Left colon (tissue), 2 donors: Measurements from ENCODE around the gene EVA1C. TPM values are rescaled to one million over a fixed set of nuclear protein-coding genes. Genes with fewer than 3 reads are reported as not detected.
"Not testable (repeated sequence)": the region's sequence is repeated elsewhere in the genome, so short reads cannot be mapped to it uniquely, and the experiment has no call there.

ENCODE experiments used
- ATAC-seq: fragments of 200-7000 bp; cut with Tn5 transposase; one replicate; pipeline ENCODE4 v1.9.1; 2020; ENCODE audit warnings: mild to moderate bottlenecking, moderate library complexity
- DNase-seq, 2 donors: peaks; one replicate each; pipeline ENCODE4 v3.0.0-alpha.2; 2020
- intact Hi-C, 2 donors: fragments of 100-400 bp; cut with DNase I in 1 of 2; cut with micrococcal nuclease in 1 of 2; formaldehyde crosslinking; loops; one replicate each; pipeline versions ENCODE4 v1.11.2 to v1.14.0; 2022; cut with DNase I, micrococcal nuclease
- total RNA-seq, 2 donors: library from RNA; stranded (reverse); fragmentation: NEBNext Ultra II Directional; extraction: Animal tissue kit (Norgen Biotek cat#: 25700); gene quantifications; one replicate each; pipeline ENCODE4 v1.2.1, GENCODE V29; 2021
- donor health status: DM: no; HTN: no; CAD: no.
- donor health status: DM: yes; HTN: yes; CAD: no.

The EVA1C gene
- total RNA-seq, 2 donors from 2014 or later, result 10.3 to 24.5 TPM

GRCh38 chr21:32387151-32387550, 25.4 kb upstream of the EVA1C start:
- ATAC-seq (no peak), DNase-seq (no peak)
- intact Hi-C loops, result no loop called here

DNA sequence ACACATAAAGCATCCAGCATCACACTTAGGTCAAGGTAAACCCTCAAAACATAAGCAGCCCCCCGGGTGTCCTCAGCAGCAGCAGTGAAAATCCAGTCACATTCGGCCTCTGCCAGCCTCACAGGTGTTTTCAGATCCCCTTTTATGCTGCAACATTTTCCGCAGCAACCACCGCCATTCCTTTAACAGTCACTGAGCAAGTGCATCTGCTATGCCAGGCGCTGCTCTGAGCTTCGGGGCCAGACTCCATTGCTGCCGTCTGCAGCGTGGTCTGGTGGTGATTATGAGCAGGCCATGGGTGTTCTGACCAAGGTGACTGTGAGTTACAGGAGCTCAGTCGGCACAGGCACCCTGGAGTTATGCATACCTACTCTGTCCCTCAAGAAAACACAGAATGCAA, 24.2 kb upstream of the EVA1C start:
- no peak for ATAC-seq
- no peak for DNase-seq
- intact Hi-C loops, result no loop called here

DNA sequence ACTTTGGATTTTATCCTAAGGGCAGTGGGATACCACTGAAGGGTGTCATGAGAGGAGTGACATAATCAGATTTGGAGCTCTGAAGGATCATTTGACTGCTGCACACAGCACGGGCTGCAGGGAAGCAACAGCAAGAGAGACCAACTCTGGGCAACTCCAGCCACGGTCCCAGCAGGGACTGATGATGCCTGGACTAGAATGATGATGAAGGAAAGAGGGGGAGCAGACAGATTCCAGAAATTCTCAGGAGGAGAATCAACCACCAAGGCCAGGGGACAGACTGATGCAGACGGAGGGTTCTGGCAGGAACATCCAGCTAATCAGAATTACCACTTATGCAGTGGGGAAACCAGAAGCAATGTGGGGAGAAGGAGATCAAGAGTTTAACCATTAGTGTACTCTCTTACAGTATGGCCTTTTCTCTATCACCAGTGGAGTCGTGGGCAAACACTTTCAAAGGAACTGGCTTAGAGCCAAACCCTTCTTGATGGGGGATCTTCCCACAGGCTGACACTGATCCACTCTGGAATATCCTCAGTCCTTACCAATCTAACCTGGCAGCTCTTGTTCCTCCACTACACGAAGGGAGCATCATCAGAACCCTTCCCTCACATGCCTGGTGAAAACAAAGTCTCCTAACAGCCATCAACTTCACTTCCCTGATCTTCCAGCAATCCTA, 23.0 kb upstream of the EVA1C start:
- no peak for ATAC-seq
- intact Hi-C loops, result no loop called here

DNA sequence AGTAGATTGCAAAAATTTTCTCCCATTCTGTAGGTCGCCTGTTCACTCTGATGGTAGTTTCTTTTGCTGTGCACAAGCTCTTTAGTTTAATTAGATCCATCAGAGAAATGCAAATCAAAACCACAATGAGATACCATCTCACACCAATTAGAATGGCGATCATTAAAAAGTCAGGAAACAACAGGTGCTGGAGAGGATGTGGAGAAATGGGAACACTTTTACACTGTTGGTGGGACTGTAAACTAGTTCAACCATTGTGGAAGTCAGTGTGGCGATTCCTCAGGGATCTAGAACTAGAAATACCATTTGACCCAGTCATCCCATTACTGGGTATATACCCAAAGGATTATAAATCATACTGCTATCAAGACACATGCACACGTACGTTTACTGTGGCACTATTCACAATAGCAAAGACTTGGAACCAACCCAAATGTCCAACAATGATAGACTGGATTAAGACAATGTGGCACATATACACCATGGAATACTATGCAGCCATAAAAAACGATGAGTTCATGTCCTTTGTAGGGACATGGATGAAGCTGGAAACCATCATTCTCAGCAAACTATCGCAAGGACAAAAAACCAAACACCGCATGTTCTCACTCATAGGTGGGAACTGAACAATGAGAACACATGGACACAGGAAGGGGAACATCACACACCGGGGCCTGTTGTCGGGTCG, 21.8 kb upstream of the EVA1C start:
- DNase-seq, ATAC-seq, intact Hi-C loops: not testable (repeated sequence)

More for the DNA sequence above, 23.0 kb upstream of the EVA1C start:
- DNase-seq, result no peak

GRCh38 chr21:32391755-32392154, 20.8 kb upstream of the EVA1C start:
- DNase-seq, result no peak
- intact Hi-C loops, result no loop called here
- ATAC-seq, result no peak

DNA sequence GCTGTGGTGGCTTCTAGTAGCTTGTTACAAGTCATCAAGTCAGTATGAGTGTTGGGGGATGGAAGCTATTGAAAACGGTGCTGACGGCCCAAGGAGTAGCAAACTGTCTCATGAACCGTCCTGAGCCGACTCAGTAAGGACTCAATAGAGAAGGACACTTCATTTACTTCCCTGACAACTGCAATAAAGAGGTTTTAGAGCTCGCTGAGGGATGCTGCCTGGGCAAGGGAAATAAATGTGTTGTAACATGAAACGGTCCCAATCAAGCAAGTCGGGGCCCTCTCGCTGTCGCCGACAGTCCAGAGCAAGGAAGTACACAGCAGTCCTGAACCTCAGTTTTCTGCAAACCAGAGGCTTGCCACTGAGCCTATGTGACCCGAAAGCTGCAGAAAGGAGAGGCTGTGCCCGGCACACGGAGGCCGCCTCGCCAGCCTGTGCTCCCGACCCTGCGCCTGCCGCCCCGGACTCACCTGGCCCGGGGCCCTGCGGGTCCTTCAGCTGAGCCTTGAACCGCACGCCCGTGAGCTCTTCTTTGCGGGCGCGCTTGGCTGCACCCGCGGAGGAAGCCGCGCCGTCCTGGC, 20.1 kb upstream of the EVA1C start:
- no peak for DNase-seq
- ATAC-seq, result peak; percentile 20
- intact Hi-C loops, result no loop called here

DNA sequence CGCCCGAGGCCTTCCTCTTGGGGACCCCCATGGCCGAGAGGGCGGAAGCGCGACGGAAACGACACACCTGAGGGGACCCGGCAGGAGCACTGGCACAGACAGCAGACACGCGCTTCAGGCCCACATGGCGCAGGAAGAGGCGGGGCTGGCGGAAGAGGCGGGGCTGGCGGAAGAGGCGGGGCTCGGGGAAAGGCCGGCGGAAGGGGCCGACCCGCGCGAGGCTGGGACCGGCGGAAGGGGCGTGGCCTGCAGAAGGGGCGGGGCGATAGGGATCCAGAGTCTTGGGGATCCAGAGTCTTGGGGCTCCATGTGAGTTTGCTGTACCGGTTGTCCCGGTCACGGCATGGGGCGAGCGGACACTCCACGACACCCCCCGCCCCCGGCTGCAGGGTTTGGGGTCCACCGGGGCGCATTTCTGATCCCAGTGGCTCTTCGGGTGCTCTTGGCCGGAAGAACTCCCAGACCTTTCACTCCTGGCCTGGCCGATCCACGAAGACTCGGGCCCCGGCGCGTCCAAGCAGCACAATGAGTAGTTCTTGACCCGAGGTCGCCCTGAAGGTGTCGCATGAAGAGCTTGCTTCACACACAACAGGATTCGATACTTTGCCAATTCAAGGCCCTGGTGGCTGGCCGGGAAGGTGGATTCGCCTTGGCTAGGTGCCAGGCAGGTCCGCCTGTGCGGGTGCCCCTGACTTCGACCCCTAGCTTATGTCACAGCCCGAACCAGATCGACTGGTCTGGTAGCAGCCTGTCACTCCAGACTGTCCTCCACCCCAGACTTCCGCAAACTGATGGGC, 19.4 kb upstream of the EVA1C start, which contains the start of gene URB1:
Gene URB1 (minus strand): TSS at position 133 of the 797 bp plus-strand sequence. CDS start 102 bp downstream, at position 31.
- ATAC-seq (peak; percentile 96), DNase-seq (peak; percentile 91 to 98)
- intact Hi-C loops, result no loop called here

DNA sequence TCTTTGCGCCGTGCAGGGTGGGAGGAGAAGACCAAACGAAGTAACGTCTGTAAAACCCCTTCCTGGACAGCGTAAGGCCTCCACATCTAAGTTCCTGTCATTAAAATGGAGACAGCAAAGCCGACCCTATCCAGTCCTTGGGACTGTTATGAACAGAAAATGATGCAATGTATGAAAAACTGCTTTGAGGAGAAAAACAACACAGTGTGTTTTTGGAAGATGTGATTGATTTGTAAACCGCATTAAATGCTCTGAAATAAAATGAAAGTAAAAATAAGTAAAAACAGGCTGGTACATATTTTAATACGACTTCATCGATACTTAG, 18.9 kb upstream of the EVA1C start:
- ATAC-seq (no peak), DNase-seq (no peak)
- intact Hi-C loops, result no loop called here

GRCh38 chr21:32403201-32403777, 9.2 kb upstream of the EVA1C start:
- intact Hi-C loops, result loop anchor here in 1 of 2 donors (10.0 kb wide), 1 partner anchor 202 kb away; no protein-coding TSS in a partner anchor
- ATAC-seq (peak; percentile 65), DNase-seq (peak; percentile 47 to 55)

DNA sequence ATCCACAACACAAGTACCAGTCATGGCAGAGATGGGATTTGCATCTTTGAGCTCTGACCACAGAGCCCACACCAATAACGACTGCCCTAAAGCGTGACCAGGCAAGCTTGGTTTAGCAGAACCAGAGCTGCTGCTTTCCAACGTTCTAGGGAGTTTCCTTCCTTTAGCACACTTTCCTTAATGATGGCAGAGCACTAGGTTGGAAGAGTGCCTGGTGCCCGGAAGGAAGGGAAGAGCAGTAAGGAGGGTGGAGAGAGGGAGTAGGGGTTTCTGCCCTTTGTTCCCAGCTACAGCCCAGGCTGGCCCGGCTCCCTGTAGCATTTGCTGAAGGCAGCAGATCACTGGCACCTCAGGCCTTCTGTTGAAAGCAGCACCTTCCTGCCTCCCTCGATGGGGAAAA, 6.1 kb upstream of the EVA1C start:
- DNase-seq (peak; percentile 64), ATAC-seq (peak; percentile 89)
- intact Hi-C loops, result loop anchor here in 1 of 2 donors (10.0 kb wide), 1 partner anchor 198 kb away; no protein-coding TSS in a partner anchor

- intact Hi-C loops, result loop anchor here in 1 of 2 donors (10.0 kb wide), 2 partner anchors 55 to 155 kb away; no protein-coding TSS in a partner anchor
These were observed 2.2 kb upstream of the EVA1C start for GRCh38 chr21:32410291-32410690.

GRCh38 chr21:32410916-32411315, 1.6 kb upstream of the EVA1C start:
- intact Hi-C loops, result loop anchor here in 1 of 2 donors (10.0 kb wide), 2 partner anchors 54 to 154 kb away; no protein-coding TSS in a partner anchor
- DNase-seq (no peak), ATAC-seq (no peak)

More at GRCh38 chr21:32410291-32410690, 2.2 kb upstream of the EVA1C start:
- no peak for ATAC-seq
- no peak for DNase-seq

GRCh38 chr21:32411350-32412161, 950 bp upstream of the EVA1C start:
- ATAC-seq (peak; percentile 76), DNase-seq (peak; percentile 92 to 93)
- intact Hi-C loops, result loop anchor here in 1 of 2 donors (10.0 kb wide), 2 partner anchors 53 to 153 kb away; no protein-coding TSS in a partner anchor

GRCh38 chr21:32413015-32413504, 554 bp downstream of the EVA1C start:
- ATAC-seq, result peak; percentile 61
- intact Hi-C loops, result loop anchor here in 1 of 2 donors (10.0 kb wide), 2 partner anchors 52 to 152 kb away; no protein-coding TSS in a partner anchor
- DNase-seq, result peak; percentile 78 to 80

- ATAC-seq (peak; percentile 20), DNase-seq (peak; percentile 20 to 35)
- intact Hi-C loops, result loop anchor here in 1 of 2 donors (10.0 kb wide), 2 partner anchors 51 to 151 kb away; no protein-coding TSS in a partner anchor
These were observed 1.4 kb downstream of the EVA1C start for GRCh38 chr21:32413697-32414578.
